ENCODE measurements around the gene P2RY11. TPM values are rescaled to one million over a fixed set of nuclear protein-coding genes. Genes with fewer than 3 reads are reported as not detected.
A peak's percentile ranks its signal among the peaks of the same experiment; 100 is the strongest.

P2RY11 gene
- total RNA-seq, 2 experiments from 2014 or later: 59.0 to 62.1 TPM

DNA sequence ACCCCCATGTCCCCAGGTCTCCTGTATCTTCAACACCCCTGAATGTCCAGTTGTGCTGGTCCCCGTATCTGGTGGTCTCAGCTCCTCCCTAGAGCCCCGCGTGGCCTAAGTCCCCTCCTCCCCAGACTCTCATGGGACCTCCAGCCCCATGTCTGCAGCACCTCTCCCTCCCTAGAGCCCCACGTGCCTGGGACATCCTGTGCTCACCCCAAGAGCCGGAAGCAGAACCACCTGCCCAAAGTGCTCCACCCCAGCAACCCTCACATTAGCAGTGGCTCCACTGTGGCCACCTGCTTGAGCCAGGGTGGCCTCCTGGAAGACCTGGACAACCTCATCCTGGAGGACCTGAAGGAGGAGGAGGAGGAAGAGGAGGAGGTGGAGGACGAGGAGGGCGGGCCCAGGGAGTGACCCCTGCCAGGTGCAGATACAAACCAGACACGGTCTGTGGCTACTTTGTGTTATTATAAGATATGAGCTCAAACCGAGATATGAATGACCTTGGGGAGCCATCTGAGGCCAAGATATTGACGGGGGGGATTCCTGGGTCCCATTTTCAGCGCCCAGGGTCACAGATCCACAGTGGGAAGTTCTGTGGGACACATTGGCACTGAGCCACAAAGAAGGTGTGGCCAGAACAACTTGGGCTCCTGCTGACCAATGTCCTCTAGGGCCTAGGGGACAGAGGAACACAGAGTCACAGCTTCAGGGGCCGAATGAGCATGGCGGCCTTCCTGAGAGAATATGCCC, 19.4 kb upstream of the P2RY11 start:
- H3K27me3 Mint-ChIP-seq: no peaks in the 10 kb centered on the region
- no peak for ATAC-seq
- H3K9me3 Mint-ChIP-seq: no peaks in the 10 kb centered on the region
- TF ChIP-seq, protein P1, sequence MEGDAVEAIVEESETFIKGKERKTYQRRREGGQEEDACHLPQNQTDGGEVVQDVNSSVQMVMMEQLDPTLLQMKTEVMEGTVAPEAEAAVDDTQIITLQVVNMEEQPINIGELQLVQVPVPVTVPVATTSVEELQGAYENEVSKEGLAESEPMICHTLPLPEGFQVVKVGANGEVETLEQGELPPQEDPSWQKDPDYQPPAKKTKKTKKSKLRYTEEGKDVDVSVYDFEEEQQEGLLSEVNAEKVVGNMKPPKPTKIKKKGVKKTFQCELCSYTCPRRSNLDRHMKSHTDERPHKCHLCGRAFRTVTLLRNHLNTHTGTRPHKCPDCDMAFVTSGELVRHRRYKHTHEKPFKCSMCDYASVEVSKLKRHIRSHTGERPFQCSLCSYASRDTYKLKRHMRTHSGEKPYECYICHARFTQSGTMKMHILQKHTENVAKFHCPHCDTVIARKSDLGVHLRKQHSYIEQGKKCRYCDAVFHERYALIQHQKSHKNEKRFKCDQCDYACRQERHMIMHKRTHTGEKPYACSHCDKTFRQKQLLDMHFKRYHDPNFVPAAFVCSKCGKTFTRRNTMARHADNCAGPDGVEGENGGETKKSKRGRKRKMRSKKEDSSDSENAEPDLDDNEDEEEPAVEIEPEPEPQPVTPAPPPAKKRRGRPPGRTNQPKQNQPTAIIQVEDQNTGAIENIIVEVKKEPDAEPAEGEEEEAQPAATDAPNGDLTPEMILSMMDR (IDR thresholded peaks at IDR 0.05): no peak
- CTCF ChIA-PET: no interaction called here
- POLR2A ChIA-PET: interaction anchor here (27.0 kb wide), 1 partner anchor 22 kb away, joined by 521 read pairs; the partner anchor contains the start of genes EIF3G, P2RY11 and PPAN
- intact Hi-C loops (cut with micrococcal nuclease): no loop called here
- DNase-seq: no peak
- H3K27ac Mint-ChIP-seq: peak overlapping the region; percentile 13
- H3K4me1 Mint-ChIP-seq (ENCODE audit: low read depth): peaks cover 9% of the 10 kb centered on the region
- H3K36me3 Mint-ChIP-seq (ENCODE audit: low read depth): peaks cover 51% of the 10 kb centered on the region
- no peak overlapping the region for H3K4me3 Mint-ChIP-seq

DNA sequence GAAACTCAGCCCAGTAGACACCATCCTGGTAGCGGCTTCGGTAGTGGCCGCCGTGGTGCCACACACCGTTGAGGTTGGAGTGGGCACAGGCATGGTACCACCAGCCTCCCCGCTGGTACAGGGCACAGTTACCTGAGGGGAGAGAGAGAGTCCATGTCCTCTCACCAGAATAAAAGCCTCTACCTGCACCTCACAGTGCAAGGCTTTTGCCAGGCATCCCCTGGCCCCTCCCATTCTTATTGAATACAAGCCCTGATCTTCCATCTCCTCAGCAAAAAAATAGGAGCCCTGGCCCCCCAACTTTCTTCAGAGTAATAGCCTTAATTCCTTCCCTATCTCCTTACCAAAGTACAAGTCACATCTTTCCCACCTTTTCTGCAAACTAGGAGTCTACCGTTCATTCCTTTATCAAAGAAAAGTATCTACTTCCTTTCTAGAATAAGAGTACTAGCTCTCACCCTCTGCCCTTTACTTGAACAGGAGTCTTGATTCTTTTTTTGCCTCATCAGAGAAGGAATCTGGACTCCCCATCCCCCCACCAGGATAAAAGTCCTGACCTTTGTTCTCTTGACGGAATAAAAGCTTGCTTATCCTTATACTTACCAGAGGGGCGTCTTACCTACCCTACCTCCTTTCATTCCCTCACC, 18.7 kb upstream of the P2RY11 start:
- CTCF ChIA-PET: no interaction called here

DNA sequence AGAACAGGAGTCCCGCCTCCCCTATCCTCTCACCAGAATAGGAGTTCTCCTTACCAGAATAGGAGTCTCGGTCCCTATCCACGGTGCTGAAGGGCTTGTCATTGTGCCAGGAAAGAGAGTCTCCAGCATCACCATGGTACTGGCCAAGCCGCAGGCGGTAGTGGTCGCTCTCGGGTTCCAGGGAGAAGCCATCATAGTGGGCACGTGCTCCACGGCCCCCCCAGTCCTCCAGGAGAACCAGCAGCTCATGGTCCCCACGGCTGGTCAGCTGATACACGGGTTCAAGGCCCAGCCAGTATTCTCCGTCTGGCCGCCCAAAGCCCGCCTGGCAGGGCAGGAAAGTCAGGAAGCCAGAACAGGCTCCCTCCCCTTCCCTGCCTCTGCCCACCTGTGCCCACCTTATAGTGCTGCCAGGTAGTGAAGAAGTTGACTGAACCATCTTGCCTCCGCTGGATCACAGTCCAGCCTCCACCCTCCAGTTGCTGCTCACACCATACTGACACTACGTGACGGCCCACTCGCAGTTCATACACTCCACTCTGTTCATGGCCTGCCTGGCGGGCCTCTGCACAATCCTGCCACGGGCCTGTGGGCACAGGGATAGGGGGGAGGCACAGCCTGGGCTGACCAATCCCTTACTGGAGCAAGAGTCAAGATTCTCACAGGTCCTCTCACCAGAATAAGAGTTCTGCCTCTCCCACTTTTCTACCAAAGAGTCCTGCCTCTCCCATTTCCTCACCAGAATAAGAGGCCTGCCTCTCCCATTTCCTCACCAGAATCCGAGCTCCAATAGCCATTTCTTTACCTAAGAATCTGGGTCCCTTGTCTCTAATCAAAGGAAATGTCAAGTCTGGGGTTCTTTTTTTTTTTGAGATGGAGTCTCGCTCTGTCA, 18.0 kb upstream of the P2RY11 start:
- ChIA-PET CTCF (no interaction called here), POLR2A (interaction anchor here (27.0 kb wide), 1 partner anchor 21 kb away, joined by 521 read pairs; the partner anchor contains the start of genes EIF3G, P2RY11 and PPAN)
- intact Hi-C loops (cut with micrococcal nuclease): no loop called here
- H3K27me3 Mint-ChIP-seq: no peaks in the 10 kb centered on the region
- peaks cover 6% of the 10 kb centered on the region for H3K4me1 Mint-ChIP-seq (ENCODE audit: low read depth)
- ATAC-seq (no peak), DNase-seq (no peak)
- TF ChIP-seq, protein P1 (IDR thresholded peaks at IDR 0.05): no peak
- no peaks in the 10 kb centered on the region for H3K9me3 Mint-ChIP-seq
- H3K36me3 Mint-ChIP-seq (ENCODE audit: low read depth): peaks cover 47% of the 10 kb centered on the region
- no peak overlapping the region for H3K4me3 Mint-ChIP-seq
- no peak overlapping the region for H3K27ac Mint-ChIP-seq

More for the DNA sequence above, 18.7 kb upstream of the P2RY11 start:
- intact Hi-C loops (cut with micrococcal nuclease): no loop called here
- Mint-ChIP-seq H3K27ac (no peak overlapping the region), H3K9me3 (no peaks in the 10 kb centered on the region), H3K36me3 (ENCODE audit: low read depth) (peaks cover 47% of the 10 kb centered on the region), H3K27me3 (no peaks in the 10 kb centered on the region), H3K4me1 (ENCODE audit: low read depth) (peaks cover 2% of the 10 kb centered on the region), H3K4me3 (no peak overlapping the region)
- POLR2A ChIA-PET: interaction anchor here (27.0 kb wide), 1 partner anchor 22 kb away, joined by 521 read pairs; the partner anchor contains the start of genes EIF3G, P2RY11 and PPAN
- ATAC-seq: no peak
- TF ChIP-seq, protein P1 (IDR thresholded peaks at IDR 0.05): no peak
- DNase-seq: no peak

DNA sequence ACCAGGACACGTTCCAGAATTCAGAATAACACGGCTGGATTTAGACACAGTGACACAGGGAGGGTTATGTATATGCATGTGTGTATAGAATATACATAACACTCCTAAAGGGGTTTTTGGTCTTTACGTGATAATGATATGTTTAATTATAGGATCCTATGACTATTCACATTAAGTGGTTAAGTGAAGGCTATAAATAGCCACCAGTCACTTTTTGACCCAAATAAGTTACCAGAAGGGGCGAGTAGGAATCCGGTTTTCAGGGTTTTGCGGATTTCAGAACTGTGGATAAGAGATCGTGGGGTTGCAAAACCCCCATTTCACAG, 15.9 kb upstream of the P2RY11 start:
- H3K36me3 Mint-ChIP-seq (ENCODE audit: low read depth): peaks cover 45% of the 10 kb centered on the region
- H3K27ac Mint-ChIP-seq: no peak overlapping the region
- H3K9me3 Mint-ChIP-seq: no peaks in the 10 kb centered on the region
- no peaks in the 10 kb centered on the region for H3K27me3 Mint-ChIP-seq
- no peak overlapping the region for H3K4me3 Mint-ChIP-seq
- POLR2A ChIA-PET: interaction anchor here (1.1 to 27.0 kb wide), 4 partner anchors 19 to 170 kb away, joined by 3 to 521 read pairs (median 4); partner anchors contain the start of genes DNMT1, EIF3G, P2RY11 and PPAN
- peaks cover 19% of the 10 kb centered on the region for H3K4me1 Mint-ChIP-seq (ENCODE audit: low read depth)
- DNase-seq: no peak
- TF ChIP-seq, protein P1 (IDR thresholded peaks at IDR 0.05): no peak
- CTCF ChIA-PET: interaction anchor here (1.2 to 10.2 kb wide), 5 partner anchors 12 to 115 kb away, joined by 3 to 128 read pairs (median 12); partner anchors contain the start of genes EIF3G, P2RY11 and PPAN
- no peak for ATAC-seq
- intact Hi-C loops (cut with micrococcal nuclease): no loop called here
